Suprapubic skin (tissue), 4 donors: ENCODE results near the gene FES. TPM values are rescaled to one million over a fixed set of nuclear protein-coding genes. Genes with fewer than 3 reads are reported as not detected.
"Not testable (repeated sequence)": the region's sequence is repeated elsewhere in the genome, so short reads cannot be mapped to it uniquely, and the experiment has no call there.

Experiments
- DNase-seq, 2 donors: peaks; one replicate each; pipeline ENCODE4 v3.0.0-alpha.2; 2019; ENCODE audit warnings: low spot score in 2 of 2
- H3K27ac ChIP-seq: fragments of 200-600 bp; sonication (generic); one replicate; pipeline ENCODE4 v1.5.1; 2019
- H3K27me3 ChIP-seq: fragments of 200-600 bp; sonication (generic); one replicate; pipeline ENCODE4 v1.5.1; 2019
- H3K36me3 ChIP-seq: fragments of 200-600 bp; sonication (generic); one replicate; pipeline ENCODE4 v1.5.1; 2019
- H3K4me1 ChIP-seq: fragments of 200-600 bp; sonication (generic); one replicate; pipeline ENCODE4 v1.5.1; 2019
- H3K4me3 ChIP-seq: fragments of 200-600 bp; sonication (generic); one replicate; pipeline ENCODE4 v1.5.1; 2019; ENCODE audit warnings: mild to moderate bottlenecking
- H3K9me3 ChIP-seq: fragments of 200-600 bp; sonication (generic); one replicate; pipeline ENCODE4 v1.5.1; 2019
- EP300 ChIP-seq: sonication (generic); formaldehyde crosslinking; IDR thresholded peaks from one replicate; pipeline ENCODE4 v1.6.1; 2017; ENCODE audit warnings: antibody characterized with exemption
- POLR2A ChIP-seq, 2 donors: fragments of 450-650 bp; IDR thresholded peaks; one replicate each; pipeline ENCODE4 v1.6.1; 2017; ENCODE audit warnings: antibody characterized with exemption in 2 of 2, mild to moderate bottlenecking in 2 of 2, moderate library complexity in 2 of 2
- POLR2AphosphoS5 ChIP-seq, 3 donors: sonication (generic); formaldehyde crosslinking; IDR thresholded peaks; one replicate each; pipeline ENCODE4 v1.6.1; 2017; ENCODE audit warnings: antibody characterized with exemption in 3 of 3
- WGBS: methylation state at CpG from one replicate; pipeline ENCODE4 v1.1.5; 2018; 5-methylcytosine and 5-hydroxymethylcytosine counted together
- total RNA-seq, 4 donors: library from RNA; depleted of rRNA; stranded (reverse); fragments of >200 nt; gene quantifications; one replicate each; pipeline ENCODE4 v1.1.0, GENCODE V29; 2016
- TF ChIP-seq, protein P1 (sequence below), 2 donors: fragments of 200-600 bp in 1 of 2; fragments of 450-650 bp in 1 of 2; sonication (generic) in 1 of 2; IDR thresholded peaks; one replicate each; pipeline ENCODE4 v1.5.1; 2016 to 2019; ENCODE audit warnings: antibody characterized with exemption in 2 of 2, mild to moderate bottlenecking in 1 of 2, moderate library complexity in 1 of 2

Gene FES
- total RNA-seq, 4 donors from 2014 or later, result 6.3 to 18.7 (median 11.8) TPM

DNA sequence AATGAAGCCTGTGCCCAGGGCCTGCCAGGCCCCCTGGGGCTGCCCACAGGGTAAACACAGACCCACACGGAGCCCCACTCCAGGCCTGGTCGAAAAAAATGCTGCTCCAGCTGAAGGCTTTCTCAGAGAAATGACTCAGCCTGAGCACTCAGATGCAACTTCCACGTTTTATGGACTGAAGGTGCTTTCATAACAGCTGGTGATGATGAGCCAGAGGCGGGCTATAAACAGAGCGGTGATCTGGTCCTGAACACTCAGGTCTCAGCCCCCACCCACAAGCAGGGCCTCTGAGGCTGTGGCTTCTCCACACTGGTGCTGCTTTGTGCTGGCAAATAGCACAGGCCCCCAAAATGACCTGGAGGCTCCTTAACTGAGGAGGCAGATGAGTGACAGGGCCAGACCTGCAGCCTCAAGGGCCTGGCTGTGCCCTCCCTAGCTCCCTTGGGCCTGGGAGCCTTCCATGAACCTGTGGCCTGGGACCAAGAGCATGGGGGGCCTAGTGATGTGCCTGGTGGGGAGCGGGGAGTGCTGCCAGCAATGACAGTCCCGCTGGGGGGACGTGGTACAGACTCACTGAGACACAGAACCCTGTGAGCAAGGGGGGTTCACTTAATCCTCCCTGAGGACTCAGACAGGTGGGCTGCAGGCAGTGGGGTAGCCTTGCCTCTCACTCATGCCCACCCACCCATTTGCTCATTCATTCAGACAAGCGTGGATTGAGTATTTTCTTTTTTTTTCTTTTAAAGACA, 38.9 kb upstream of the FES start:
- no peak for TF ChIP-seq POLR2A (IDR thresholded peaks at IDR 0.05)
- no peak for TF ChIP-seq POLR2AphosphoS5 (IDR thresholded peaks at IDR 0.05)
- TF ChIP-seq, protein P1, sequence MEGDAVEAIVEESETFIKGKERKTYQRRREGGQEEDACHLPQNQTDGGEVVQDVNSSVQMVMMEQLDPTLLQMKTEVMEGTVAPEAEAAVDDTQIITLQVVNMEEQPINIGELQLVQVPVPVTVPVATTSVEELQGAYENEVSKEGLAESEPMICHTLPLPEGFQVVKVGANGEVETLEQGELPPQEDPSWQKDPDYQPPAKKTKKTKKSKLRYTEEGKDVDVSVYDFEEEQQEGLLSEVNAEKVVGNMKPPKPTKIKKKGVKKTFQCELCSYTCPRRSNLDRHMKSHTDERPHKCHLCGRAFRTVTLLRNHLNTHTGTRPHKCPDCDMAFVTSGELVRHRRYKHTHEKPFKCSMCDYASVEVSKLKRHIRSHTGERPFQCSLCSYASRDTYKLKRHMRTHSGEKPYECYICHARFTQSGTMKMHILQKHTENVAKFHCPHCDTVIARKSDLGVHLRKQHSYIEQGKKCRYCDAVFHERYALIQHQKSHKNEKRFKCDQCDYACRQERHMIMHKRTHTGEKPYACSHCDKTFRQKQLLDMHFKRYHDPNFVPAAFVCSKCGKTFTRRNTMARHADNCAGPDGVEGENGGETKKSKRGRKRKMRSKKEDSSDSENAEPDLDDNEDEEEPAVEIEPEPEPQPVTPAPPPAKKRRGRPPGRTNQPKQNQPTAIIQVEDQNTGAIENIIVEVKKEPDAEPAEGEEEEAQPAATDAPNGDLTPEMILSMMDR (IDR thresholded peaks at IDR 0.05), result no peak
- no peak for TF ChIP-seq EP300
- no peak overlapping the region for H3K27ac ChIP-seq
- H3K27me3 ChIP-seq, result no peaks in the 10 kb centered on the region
- 81% methylated on average over 8 of the region's 9 CpGs for WGBS
- no peak overlapping the region for H3K4me3 ChIP-seq
- no peaks in the 10 kb centered on the region for H3K9me3 ChIP-seq
- no peak for DNase-seq
- no peaks in the 10 kb centered on the region for H3K4me1 ChIP-seq
- no peaks in the 10 kb centered on the region for H3K36me3 ChIP-seq

DNA sequence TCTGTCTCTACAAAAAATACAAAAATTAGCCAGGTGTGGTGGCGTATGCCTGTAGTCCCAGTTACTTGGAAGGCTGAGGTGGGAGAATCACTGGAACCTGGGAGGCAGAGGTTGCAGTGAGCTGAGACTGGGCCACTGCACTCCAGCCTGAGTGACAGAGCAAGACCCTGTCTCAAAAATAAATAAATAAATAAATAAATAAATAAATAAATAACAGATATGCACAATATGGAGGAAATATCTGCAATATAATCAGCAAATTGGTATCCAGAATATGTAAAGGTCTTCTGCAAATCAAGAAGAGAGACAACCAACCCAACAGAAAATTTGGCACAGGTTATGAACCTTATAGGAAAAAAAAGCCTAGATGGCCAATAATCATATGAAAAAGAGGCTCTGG, 34.9 kb upstream of the FES start:
- 94% methylated on average over 1 of the region's 1 CpG for WGBS
- not testable (repeated sequence) for DNase-seq, H3K27me3 ChIP-seq, H3K4me3 ChIP-seq, H3K4me1 ChIP-seq, H3K36me3 ChIP-seq, H3K9me3 ChIP-seq, H3K27ac ChIP-seq

DNA sequence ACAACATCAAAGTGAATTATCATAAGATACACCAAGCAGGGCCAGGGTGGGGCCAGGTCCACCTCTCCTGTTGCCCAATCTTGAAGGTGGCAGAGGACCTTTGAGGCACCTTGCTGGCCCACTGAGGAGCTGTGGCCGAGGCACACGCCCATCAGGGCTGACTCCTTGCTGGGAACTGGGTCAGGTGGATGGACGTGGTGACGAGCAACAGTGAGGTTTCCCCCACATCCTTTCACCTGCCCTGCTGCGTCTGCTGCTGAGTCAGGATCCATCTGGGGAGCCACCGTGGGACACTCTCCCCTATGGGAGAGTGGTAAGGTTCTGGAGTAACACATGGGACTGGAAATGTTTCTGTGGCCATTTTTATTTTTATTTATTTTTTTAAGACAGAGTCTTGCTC, 33.2 kb upstream of the FES start:
- no peaks in the 10 kb centered on the region for H3K27me3 ChIP-seq
- H3K36me3 ChIP-seq, result no peaks in the 10 kb centered on the region
- H3K4me3 ChIP-seq, result no peak overlapping the region
- no peak overlapping the region for H3K27ac ChIP-seq
- WGBS, result 67% methylated on average over 6 of the region's 6 CpGs
- no peaks in the 10 kb centered on the region for H3K9me3 ChIP-seq
- H3K4me1 ChIP-seq, result no peaks in the 10 kb centered on the region
- DNase-seq, result no peak
- TF ChIP-seq POLR2AphosphoS5 (IDR thresholded peaks at IDR 0.05) (no peak), EP300 (no peak)

DNA sequence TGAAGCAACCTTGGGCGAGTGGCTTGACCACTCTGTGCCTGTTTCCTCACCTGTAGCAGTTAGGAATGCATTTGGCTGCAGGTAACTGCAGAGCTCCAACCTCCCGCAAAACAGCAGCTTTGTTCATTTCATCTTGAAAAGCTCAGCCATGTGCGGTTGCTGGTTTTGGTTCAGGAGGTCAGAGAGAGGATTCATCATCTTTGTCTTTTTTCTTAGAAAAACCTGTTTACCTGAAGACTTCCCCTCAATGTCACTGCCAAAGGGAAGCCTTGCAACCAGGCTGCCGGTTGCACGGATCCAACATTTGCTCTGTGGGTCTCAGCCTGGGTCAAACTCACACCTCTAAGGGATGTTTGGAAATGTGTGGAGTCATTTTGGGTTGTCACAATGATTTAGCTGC, 32.4 kb upstream of the FES start:
- Histone ChIP-seq H3K4me3 (no peak overlapping the region), H3K27me3 (no peaks in the 10 kb centered on the region), H3K36me3 (no peaks in the 10 kb centered on the region), H3K9me3 (no peaks in the 10 kb centered on the region), H3K27ac (no peak overlapping the region), H3K4me1 (no peaks in the 10 kb centered on the region)
- DNase-seq, result no peak
- TF ChIP-seq POLR2A (IDR thresholded peaks at IDR 0.05) (no peak), EP300 (no peak), POLR2AphosphoS5 (IDR thresholded peaks at IDR 0.05) (no peak)
- TF ChIP-seq, protein P1 (IDR thresholded peaks at IDR 0.05), result no peak
- WGBS, result 76% methylated on average over 5 of the region's 5 CpGs

DNA sequence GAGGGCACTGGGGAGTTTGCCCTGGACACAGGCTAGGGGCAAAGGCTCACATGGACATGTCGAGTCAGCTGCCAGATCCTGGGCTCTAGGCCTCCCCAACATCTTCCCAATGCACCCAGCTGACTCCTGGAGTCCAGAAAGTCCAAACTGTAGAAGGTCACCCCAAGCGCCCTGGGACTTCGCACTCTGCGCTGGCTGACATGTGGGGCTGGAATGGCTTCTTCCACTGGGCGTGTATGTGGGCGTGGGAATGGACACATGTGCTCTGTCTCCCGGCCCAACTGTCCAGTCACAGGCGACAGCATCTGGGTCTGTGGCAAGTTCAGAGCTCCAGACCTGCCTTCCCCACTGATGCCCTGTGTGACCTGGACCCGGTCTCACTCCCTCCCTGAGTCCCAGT, 29.2 kb upstream of the FES start:
- Histone ChIP-seq H3K27ac (no peak overlapping the region), H3K36me3 (no peaks in the 10 kb centered on the region), H3K4me1 (peaks cover 4% of the 10 kb centered on the region), H3K9me3 (no peaks in the 10 kb centered on the region), H3K27me3 (no peaks in the 10 kb centered on the region), H3K4me3 (no peak overlapping the region)
- 78% methylated on average over 9 of the region's 9 CpGs for WGBS
- DNase-seq, result no peak
- TF ChIP-seq EP300 (no peak), POLR2A (IDR thresholded peaks at IDR 0.05) (no peak), POLR2AphosphoS5 (IDR thresholded peaks at IDR 0.05) (no peak)
- TF ChIP-seq, protein P1 (IDR thresholded peaks at IDR 0.05), result no peak

DNA sequence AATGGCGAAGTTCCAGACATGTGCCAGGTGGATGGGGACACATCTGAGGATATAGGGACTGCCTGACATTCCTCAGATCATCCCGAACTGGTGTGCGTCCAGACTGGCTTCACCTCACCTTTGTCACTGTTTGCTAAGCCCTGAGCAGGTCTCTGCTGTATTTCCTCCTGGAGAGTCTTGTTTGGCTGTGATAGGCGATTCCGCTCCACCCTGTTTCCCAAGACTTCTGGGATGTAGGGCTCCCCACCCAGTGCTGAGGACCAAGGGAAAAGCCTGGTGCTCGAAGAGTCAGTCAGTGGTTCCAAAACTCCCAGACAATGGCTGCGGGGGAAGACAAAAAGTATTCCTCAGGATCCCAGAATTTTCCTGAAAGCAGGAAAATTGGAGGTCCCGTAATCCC, 27.0 kb upstream of the FES start:
- WGBS, result 85% methylated on average over 8 of the region's 8 CpGs
- no peaks in the 10 kb centered on the region for H3K27me3 ChIP-seq
- no peak overlapping the region for H3K27ac ChIP-seq
- TF ChIP-seq, protein P1 (IDR thresholded peaks at IDR 0.05), result no peak
- TF ChIP-seq EP300 (no peak), POLR2AphosphoS5 (IDR thresholded peaks at IDR 0.05) (no peak), POLR2A (IDR thresholded peaks at IDR 0.05) (no peak)
- no peaks in the 10 kb centered on the region for H3K36me3 ChIP-seq
- H3K4me3 ChIP-seq, result no peak overlapping the region
- no peaks in the 10 kb centered on the region for H3K9me3 ChIP-seq
- peaks cover 4% of the 10 kb centered on the region for H3K4me1 ChIP-seq
- DNase-seq, result no peak
